K562 (cell line): ENCODE measurements around the gene PBXIP1. TPM values are rescaled to one million over a fixed set of nuclear protein-coding genes. Genes with fewer than 3 reads are reported as not detected.

Experiments used
- CHD2 ChIP-seq: IDR thresholded peaks from 2 replicates; pipeline ENCODE4 v1.6.1; 2011; ENCODE audit warnings: low read depth, low read length
- CUX1 ChIP-seq: fragments of 200-800 bp; sonication (Bioruptor generic); IDR thresholded peaks from 2 replicates; pipeline ENCODE4 v1.6.1; 2016; ENCODE audit warnings: missing genetic modification characterization, missing compliant biosample characterization
- ELF4 ChIP-seq: fragments of 450-650 bp; formaldehyde crosslinking; IDR thresholded peaks from 2 replicates; pipeline ENCODE4 v1.4.0; 2022; ENCODE audit warnings: missing genetic modification characterization
- HDAC2 ChIP-seq: fragments of 450-650 bp; IDR thresholded peaks from 2 replicates; pipeline ENCODE4 v1.6.1; 2016; ENCODE audit warnings: mild to moderate bottlenecking
- HIVEP1 ChIP-seq: fragments of 250-450 bp; sonication (Bioruptor Pico); IDR thresholded peaks from 2 replicates; pipeline ENCODE4 v1.4.0; 2020; ENCODE audit warnings: mild to moderate bottlenecking
- MAZ ChIP-seq, 2 experiments: fragments of 450-650 bp in 1 of 2; sonication (generic) in 1 of 2; formaldehyde crosslinking; IDR thresholded peaks in 1 of 2; conservative IDR thresholded peaks in 1 of 2; 2 replicates each; pipeline versions ENCODE4 v1.4.0 to v1.5.0; 2020; ENCODE audit warnings: mild to moderate bottlenecking in 1 of 2, missing genetic modification reagents in 1 of 2
- MTA1 ChIP-seq: fragments of 450-650 bp; IDR thresholded peaks from 2 replicates; pipeline ENCODE4 v1.6.1; 2017; ENCODE audit warnings: borderline replicate concordance
- NONO ChIP-seq, 2 experiments: fragments of 200-400 bp in 1 of 2; fragments of 450-650 bp in 1 of 2; formaldehyde crosslinking in 1 of 2; IDR thresholded peaks; 2 replicates each; pipeline ENCODE4 v1.6.1; 2017; ENCODE audit warnings: low read depth in 2 of 2, mild to moderate bottlenecking in 2 of 2, moderate library complexity in 2 of 2, low read length in 1 of 2
- NR1H2 ChIP-seq: sonication (generic); formaldehyde crosslinking; IDR thresholded peaks from 2 replicates; pipeline ENCODE4 v1.4.0; 2020; ENCODE audit warnings: mild to moderate bottlenecking, missing genetic modification reagents
- PYGO2 ChIP-seq: fragments of 450-650 bp; IDR thresholded peaks from 2 replicates; pipeline ENCODE4 v1.6.1; 2016; ENCODE audit warnings: mild to moderate bottlenecking, missing genetic modification characterization, moderate library complexity, missing compliant biosample characterization
- STAG1 ChIP-seq: sonication (generic); formaldehyde crosslinking; IDR thresholded peaks from 2 replicates; pipeline ENCODE4 v1.5.0; 2020; ENCODE audit warnings: missing genetic modification reagents, borderline replicate concordance
- ZNF408 ChIP-seq: fragments of 250-450 bp; sonication (Bioruptor Pico); IDR thresholded peaks from 2 replicates; pipeline ENCODE4 v1.4.0; 2020; ENCODE audit warnings: low read depth, mild to moderate bottlenecking, moderate library complexity
- ZNF449 ChIP-seq: fragments of 250-450 bp; sonication (Bioruptor Pico); IDR thresholded peaks from 2 replicates; pipeline ENCODE4 v1.8.0; 2022; ENCODE audit warnings: moderate library complexity, mild to moderate bottlenecking, inconsistent platforms
- ZNF707 ChIP-seq: fragments of 250-450 bp; sonication (Bioruptor Pico); conservative IDR thresholded peaks from 2 replicates; pipeline ENCODE4 v1.8.0; 2022; ENCODE audit warnings: inconsistent platforms, mild to moderate bottlenecking, moderate library complexity
- ZNF778 ChIP-seq: fragments of 450-650 bp; formaldehyde crosslinking; IDR thresholded peaks from 2 replicates; pipeline ENCODE4 v1.4.0; 2020; ENCODE audit warnings: mild to moderate bottlenecking, moderate library complexity
- ZZZ3 ChIP-seq: fragments of 450-650 bp; IDR thresholded peaks from 2 replicates; pipeline ENCODE4 v1.6.1; 2016; ENCODE audit warnings: antibody characterized with exemption, mild to moderate bottlenecking, moderate library complexity
- polyA plus RNA-seq, 8 experiments: library from polyadenylated mRNA; depleted of rRNA in 4 of 8; stranded (reverse) in 5 of 8; unstranded in 3 of 8; fragments of >200 nt; fragmentation: Nextera tagmentation in 2 of 8; fragmentation: Illumina TruSeq in 1 of 8; extraction: Ambion mirVana in 2 of 8; extraction: Trizol in 1 of 8; gene quantifications; 2 replicates each; pipeline versions ENCODE4 v1.2.1 to v1.2.3, GENCODE V29; 2011 to 2014; ENCODE audit warnings: inconsistent platforms in 1 of 8, missing spikeins in 1 of 8
- total RNA-seq, 7 experiments: library from RNA; depleted of rRNA in 6 of 7; stranded (reverse); fragments of >200 nt in 6 of 7; fragmentation: Illumina TruSeq in 2 of 7; extraction: Trizol in 2 of 7; gene quantifications; 2 replicates each; pipeline versions ENCODE4 v1.2.1 to v1.2.3, GENCODE V29; 2011 to 2021; ENCODE audit warnings: low replicate concordance in 1 of 7
- TF ChIP-seq, protein P1 (sequence below): fragments of 200-800 bp; sonication (Bioruptor generic); IDR thresholded peaks from 2 replicates; pipeline ENCODE4 v1.6.1; 2017; ENCODE audit warnings: missing genetic modification characterization, missing compliant biosample characterization
- TF ChIP-seq, protein P2 (sequence below): fragments of 450-650 bp; IDR thresholded peaks from 2 replicates; pipeline ENCODE4 v1.6.1; 2014; ENCODE audit warnings: low read depth, mild to moderate bottlenecking, moderate library complexity, borderline replicate concordance

PBXIP1 gene
- total and polyA plus RNA-seq, 9 of the 15 experiments (the other 6 are each of a cell fraction or from before 2014, with no cell fraction given), result 0.13 to 8.3 (median 5.8) TPM

- no peak for TF ChIP-seq ZNF449 (CRISPR knock-in tag)
- TF ChIP-seq, protein P1, sequence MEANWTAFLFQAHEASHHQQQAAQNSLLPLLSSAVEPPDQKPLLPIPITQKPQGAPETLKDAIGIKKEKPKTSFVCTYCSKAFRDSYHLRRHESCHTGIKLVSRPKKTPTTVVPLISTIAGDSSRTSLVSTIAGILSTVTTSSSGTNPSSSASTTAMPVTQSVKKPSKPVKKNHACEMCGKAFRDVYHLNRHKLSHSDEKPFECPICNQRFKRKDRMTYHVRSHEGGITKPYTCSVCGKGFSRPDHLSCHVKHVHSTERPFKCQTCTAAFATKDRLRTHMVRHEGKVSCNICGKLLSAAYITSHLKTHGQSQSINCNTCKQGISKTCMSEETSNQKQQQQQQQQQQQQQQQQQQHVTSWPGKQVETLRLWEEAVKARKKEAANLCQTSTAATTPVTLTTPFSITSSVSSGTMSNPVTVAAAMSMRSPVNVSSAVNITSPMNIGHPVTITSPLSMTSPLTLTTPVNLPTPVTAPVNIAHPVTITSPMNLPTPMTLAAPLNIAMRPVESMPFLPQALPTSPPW (CRISPR knock-in tag), result peak; percentile 81
- TF ChIP-seq MAZ (CRISPR knock-in tag; conservative IDR thresholded peaks at IDR 0.05 in 1 of 2, IDR thresholded peaks at IDR 0.05 in 1 of 2), result peak; percentile 81 to 93
- TF ChIP-seq HDAC2, result 0 out of 2 replicates have a peak, but pooled peaks have one; percentile 82
- TF ChIP-seq ELF4 (CRISPR knock-in tag), result peak; percentile 96
- 0 out of 4 replicates have a peak, but pooled peaks of 1 of the 2 experiments have one; percentile 65 for TF ChIP-seq NONO (IDR thresholded peaks at IDR 0.05; ENCODE audit: low read depth in 2 of 2, low read length in 1 of 2)
- no peak for TF ChIP-seq ZZZ3
- peak; percentile 71 for TF ChIP-seq CHD2
- TF ChIP-seq ZNF408 (CRISPR knock-in tag), result no peak
- TF ChIP-seq ZNF707 (CRISPR knock-in tag), result no peak
- peak; percentile 67 for TF ChIP-seq MTA1
- TF ChIP-seq HIVEP1, result peak; percentile 47; the same call in 1 of the 2 replicates
- TF ChIP-seq CUX1, result no peak
- peak; percentile 24; the same call in 1 of the 2 replicates for TF ChIP-seq PYGO2
- no peak for TF ChIP-seq ZNF778 (CRISPR knock-in tag)
- TF ChIP-seq STAG1 (CRISPR knock-in tag), result no peak
- no peak for TF ChIP-seq NR1H2 (CRISPR knock-in tag)
- TF ChIP-seq, protein P2, sequence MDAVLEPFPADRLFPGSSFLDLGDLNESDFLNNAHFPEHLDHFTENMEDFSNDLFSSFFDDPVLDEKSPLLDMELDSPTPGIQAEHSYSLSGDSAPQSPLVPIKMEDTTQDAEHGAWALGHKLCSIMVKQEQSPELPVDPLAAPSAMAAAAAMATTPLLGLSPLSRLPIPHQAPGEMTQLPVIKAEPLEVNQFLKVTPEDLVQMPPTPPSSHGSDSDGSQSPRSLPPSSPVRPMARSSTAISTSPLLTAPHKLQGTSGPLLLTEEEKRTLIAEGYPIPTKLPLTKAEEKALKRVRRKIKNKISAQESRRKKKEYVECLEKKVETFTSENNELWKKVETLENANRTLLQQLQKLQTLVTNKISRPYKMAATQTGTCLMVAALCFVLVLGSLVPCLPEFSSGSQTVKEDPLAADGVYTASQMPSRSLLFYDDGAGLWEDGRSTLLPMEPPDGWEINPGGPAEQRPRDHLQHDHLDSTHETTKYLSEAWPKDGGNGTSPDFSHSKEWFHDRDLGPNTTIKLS, result peak; percentile 62; the same call in 1 of the 2 replicates
These were observed 46.0 kb upstream of the PBXIP1 start (continued) for GRCh38 chr1:155001675-155002463.
